HG02852 (cell line): Measurements from ENCODE around the gene G0S2.

Source experiments
- ATAC-seq: cut with Tn5 transposase; IDR thresholded peaks from one replicate; pipeline ENCODE4 v1.9.1; 2021; ENCODE audit warnings: mild to moderate bottlenecking, moderate library complexity; ENCODE audit not compliant: unreplicated experiment

Gene G0S2, protein sequence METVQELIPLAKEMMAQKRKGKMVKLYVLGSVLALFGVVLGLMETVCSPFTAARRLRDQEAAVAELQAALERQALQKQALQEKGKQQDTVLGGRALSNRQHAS

GRCh38 chr1:209674957-209675564 is at the start of gene G0S2:
G0S2 (plus strand) TSS chr1:209675412; CDS start chr1:209675685, 273 bp downstream.
- ATAC-seq, result no peak

DNA sequence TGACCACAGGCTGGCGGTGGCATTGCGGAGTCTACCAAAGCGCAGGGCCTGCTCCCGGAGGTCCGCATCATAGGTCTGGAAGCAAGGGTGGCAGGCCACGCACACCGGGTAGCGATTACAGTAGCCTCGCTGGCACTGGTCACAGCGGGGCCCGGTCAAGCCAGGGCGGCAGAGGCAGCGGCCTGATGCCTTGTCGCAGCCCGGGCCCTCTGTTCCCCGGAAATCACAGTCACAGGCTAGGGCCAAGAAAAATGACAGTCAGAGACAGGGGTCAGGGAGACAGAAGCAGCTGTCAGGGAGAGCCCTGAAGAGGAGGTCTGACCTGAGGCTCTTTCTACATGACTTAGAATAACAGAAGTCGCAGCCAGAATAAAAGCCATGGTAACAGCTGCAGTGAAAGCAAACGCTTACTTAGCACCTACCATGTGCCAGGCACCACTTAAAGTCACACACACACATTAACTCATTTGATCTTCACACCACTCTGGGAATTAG is 49.4 kb upstream of the G0S2 start:
- ATAC-seq, result no peak

- ATAC-seq, result no peak
These were observed 48.7 kb upstream of the G0S2 start for GRCh38 chr1:209626346-209627026.

GRCh38 chr1:209627027-209627731 is 48.0 kb upstream of the G0S2 start:
- no peak for ATAC-seq

DNA sequence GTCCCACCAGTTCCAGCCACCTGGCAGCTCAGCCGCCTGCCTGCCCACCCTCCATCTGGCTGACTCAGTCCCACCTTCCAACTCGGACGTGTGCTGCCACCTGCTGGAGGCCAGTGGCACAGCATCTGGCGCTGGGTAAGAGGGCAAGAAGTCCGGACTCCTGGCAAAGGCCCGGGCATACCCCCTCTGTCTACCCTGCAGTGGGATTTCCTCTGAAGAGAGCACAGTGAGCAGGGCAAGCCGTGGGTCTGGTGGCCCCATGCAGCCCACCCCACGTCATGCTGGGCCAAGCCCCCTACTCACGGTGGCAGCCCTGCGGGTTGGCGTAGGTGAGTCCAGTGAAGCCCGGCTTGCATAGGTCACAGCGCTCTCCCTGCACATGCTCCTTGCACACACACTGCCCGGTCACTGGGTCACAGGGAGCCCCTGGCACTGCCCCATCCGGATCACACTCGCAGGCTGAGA is 47.4 kb upstream of the G0S2 start:
- peak; percentile 79 for ATAC-seq

DNA sequence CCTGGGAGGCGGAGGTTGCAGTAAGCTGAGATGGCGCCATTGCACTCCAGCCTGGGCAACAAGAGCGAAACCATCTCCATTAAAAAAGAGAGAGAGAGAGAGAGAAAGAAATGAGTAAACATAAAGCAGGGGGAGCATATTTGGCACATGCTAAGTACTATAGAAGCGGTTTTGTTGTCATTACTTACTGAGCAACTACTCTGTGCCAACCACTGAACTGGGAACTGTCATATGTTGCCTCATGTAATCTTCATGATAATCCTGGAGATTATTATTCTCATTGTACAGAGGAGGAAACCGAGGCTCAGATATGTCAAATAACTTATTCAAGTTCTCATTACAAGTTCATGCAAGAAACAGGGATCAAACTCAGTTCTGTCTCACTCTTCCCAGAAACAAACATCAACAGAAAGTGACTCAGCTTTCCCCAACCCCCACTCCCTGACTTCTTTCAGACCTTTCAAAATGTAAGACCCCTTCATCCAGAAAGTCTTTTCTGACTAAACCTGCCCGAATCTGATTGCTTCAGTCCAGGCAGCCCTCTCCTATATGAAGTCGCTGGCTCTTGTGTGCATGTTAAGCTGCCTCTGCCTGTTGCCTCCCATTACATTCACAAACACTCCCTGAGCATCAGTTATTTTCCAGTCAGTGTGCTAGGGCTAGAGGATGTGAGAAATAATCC is 46.5 kb upstream of the G0S2 start:
- no peak for ATAC-seq

DNA sequence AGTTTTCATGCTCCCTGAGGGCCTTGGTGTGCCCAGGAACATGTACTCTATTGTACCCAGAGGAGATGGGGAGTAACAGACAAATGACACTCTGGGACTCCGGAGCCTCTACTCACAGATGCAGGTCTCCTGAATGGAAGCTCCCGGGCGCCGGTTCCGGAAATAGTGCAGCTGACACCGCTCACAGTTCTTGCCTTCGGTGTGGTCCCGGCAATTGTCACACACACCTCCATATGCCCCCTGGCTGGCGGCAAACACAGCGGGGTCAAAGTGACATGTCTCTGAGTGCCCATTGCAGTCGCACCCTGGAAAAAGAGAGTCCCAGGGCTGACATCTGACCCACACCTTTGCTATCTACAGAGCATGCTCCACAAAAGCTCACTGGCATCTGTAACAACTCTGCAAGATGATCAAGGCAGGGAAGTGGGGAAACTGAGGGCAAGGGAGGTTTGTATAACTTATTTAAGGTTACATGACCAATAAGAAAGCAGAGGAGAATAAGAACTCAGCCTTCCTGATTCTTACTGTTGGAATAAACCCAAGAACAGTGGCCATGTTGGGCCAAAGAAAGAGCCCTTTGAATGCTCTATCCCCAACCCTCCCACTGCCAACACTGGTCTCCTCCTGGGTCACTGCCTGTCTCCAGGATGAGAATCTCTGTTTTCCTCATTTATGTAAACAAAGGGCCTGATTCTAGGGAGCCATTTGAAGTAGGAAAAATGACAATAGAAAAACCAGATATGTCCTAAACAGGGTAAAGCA is 45.4 kb upstream of the G0S2 start:
- no peak for ATAC-seq

DNA sequence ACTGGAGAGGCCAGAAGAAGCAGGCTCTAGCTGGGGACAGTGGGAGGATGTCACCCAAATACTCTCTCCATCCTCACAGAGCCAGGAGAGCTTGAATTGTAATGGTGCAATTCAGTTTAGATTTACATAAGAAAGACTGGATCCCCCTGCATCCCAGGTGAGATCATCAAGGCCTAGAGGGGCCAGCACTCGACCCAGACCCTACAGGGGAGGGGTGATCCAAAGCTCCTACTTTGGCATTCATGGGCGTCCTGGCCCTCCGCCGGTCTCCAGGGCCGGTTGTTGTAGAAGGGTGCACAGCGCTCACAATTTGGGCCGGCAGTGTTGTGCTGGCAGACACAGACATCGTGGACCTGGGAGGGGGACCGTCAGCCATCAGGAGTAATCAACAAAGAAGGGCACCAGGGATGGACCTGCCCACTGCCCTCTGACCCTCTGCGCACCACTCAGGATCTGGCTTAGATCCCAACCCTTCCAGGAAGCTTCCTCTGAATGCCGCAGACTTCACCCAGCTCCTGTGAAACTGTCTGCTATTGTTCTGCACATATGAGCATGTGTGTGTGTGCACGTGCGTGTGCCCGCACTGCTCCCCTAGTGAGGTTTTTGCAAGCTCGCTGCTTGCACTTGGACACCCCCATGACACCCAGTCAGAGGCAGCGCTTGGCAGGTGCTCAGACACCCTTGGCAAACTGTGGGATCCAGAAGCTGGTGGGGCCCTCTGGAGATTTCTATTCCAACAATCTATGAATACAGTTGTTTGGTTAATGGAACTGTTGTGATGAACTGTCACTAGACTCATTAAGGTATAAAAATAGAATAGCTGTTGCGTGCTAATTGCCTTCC is 44.6 kb upstream of the G0S2 start:
- no peak for ATAC-seq

GRCh38 chr1:209633335-209633997 is 41.7 kb upstream of the G0S2 start:
- ATAC-seq, result no peak

DNA sequence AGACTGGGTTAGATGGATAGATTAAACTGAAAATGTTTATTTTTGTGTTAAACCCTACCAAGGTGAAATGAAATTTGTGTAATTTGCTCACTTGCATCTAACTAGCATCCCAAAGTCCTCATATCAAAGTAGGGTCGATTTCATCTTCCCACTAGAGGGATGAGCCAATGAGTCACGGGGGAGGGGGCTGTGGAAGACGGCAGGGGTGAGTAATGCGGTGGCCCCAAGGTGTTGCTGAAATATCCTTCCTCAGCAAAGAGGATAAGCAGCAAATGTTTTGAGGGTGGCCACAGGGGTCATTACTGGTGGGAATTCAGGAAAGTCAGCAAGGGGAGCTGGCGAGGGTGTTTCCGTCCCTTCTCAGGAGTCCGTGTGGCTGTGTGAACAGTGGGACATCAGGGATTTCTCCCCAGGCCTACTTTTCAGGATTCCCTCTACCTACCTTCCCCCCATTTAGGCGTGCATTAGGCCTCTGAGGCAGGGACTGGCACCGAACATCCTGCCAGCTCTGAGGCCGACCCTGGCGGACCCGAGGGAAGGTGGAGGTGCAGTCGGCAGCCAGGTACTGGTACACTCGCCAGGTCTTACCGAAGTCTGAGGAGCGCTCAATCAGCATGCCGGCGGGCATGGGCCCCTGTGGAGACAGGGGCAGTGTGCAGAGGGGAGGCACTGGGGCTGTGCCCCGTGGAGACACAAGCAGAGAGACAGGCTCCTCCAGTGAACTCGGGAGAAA is 41.0 kb upstream of the G0S2 start:
- no peak for ATAC-seq

DNA sequence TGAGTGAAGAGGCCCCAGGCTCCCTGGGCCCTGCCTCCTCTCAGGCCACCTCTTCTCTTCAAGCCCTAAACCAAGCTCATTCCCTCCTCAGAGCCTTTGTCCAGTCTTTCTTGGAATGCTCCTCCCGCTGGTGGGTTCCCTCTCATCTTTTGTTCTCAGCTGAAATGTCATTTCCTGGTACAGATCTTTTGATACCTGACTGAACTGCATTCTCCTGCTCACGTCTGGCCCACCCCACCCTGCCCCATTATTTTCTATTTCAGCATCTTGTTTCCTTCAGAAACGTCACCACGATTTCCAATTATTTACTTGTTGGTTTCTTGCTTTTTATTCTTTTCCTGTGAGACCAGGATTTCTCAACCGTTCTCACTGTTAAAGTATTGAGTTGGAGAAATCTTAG is 39.4 kb upstream of the G0S2 start:
- no peak for ATAC-seq

- no peak for ATAC-seq
These were observed 33.4 kb upstream of the G0S2 start for GRCh38 chr1:209641832-209642172.

GRCh38 chr1:209642816-209643215 is 32.4 kb upstream of the G0S2 start:
- ATAC-seq, result no peak

- no peak for ATAC-seq
These were observed 31.8 kb upstream of the G0S2 start for GRCh38 chr1:209643285-209644020.

DNA sequence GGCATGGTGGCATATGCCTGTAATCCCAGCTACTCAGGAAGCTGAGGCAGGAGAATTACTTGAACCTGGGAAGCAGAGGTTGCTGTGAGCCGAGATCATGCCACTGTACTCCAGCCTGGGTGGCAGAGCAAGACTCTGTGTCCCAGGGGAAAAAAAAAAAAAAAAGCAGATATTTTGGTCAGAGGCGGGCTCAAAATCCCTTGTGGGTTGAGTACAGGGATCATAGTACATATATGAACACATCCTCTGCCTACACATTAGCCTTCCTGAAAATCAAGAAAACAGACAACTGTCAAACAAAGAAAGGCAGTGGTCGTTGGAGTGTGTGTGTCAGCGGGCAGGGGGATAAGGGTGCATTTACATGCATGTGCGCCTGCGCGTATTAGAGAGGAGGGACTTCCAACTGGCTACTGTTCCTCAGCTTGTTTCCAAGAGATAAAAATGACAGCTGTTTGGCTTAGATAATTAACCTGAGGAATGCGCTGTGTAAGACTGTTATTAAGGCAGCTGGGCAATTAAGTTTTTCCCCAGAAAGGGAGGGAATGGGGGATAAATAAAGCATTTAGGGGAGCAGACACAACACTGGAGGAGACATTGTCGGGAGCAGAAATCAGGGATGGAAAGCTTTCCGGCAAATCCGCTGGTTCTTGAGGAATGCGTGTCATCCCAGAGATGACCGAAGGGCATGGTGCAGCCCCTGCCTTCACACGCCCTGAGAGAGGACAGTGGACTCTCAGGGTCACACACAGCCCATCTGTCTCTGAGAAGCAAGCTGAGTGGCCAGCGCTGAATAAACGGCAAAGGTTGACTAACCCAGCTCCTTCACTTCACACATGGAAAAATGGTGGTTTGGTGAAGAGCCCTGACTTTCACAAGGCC is 29.4 kb upstream of the G0S2 start:
- no peak for ATAC-seq

- ATAC-seq, result no peak
These were observed 28.7 kb upstream of the G0S2 start for GRCh38 chr1:209646558-209646957.

- no peak for ATAC-seq
These were observed 28.1 kb upstream of the G0S2 start for GRCh38 chr1:209647156-209647555.
